ENCODE measurements around the gene MT1H.

- TF ChIP-seq POLR2A (IDR thresholded peaks at IDR 0.05) (no peak), CTCF (IDR thresholded peaks at IDR 0.05) (no peak)
These were observed 25.8 kb upstream of the MT1H start for GRCh38 chr16:56643833-56644232.
